Embryonic facial prominence (tissue), 1 donor: ENCODE results near the gene RTF1.

Source experiments
- DNase-seq: peaks from one replicate; pipeline ENCODE4 v3.0.0-alpha.2; 2016; ENCODE audit errors: extremely low spot score

RTF1 gene

DNA sequence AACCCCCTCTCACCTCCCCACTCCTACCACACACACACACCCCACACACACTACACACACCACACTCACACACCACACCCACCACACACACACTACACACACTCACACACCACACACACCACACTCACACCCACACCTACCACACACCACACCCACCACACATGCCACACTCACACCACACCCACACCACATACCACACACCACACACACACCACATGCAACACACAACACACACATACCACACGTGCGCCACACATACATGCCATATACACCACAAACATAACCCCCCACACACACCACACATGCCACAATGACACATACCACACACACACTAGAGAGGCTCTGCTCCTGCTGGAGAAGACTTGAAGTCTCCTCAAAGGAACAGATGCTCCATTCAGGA, 70.9 kb downstream of the RTF1 start:
- no peak for DNase-seq

DNA sequence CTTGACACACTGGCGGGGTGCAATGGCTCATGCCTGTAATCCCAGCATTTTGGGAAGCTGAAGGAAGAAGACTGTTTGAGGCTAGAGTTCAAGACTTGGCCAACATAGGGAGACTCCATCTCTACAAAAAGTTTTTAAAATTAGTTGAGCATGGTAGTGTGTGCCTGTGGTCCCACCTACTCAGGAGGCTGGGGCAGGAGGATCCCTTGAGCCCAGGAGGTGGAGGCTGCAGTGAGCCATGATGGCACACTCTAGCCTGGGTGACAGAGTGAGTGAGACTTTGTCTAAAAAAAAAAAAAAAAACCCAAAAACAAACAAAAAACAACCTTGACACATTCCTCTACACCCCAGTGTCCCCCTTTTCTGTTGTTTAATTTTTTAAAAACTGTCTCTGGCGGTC, 72.7 kb downstream of the RTF1 start:
- DNase-seq = no peak

DNA sequence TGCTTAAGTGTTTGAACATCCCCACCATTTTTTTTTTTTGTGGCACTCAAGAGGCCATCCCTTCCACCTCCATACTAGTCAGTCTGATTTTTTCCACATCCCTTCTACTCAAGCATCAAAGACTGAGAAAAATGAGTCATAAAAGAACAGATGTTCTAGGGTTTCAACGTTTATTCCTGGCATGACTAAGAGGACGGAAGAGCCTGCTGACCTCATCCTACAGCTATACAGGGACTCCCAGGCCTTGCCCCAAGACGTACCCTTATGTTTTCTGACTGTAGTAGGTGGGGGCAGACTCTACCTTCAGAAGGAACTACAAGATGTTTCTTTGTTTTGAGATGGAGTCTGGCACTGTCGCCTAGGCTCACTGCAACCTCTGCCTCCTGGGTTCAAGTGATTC, 73.5 kb downstream of the RTF1 start:
- DNase-seq = no peak

DNA sequence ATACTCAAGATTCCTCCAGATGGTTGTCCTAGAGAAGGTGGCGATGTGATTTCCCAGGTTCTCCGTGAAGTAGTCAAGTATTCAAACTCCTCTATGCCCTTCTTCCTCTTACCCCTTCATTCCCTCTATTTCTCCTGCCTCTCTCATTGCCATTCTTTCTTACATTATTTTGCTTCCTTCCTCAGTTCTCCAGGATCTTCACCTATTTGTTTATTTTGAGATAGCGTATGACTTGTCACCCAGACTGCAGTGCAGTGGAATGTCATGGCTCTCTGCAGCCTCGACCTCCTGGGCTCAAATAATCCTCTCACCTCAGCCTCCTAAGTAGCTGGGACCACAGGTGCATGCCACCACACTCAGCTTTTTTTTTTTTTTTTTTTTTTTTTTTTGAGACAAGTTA, 75.0 kb downstream of the RTF1 start:
- no peak for DNase-seq

DNA sequence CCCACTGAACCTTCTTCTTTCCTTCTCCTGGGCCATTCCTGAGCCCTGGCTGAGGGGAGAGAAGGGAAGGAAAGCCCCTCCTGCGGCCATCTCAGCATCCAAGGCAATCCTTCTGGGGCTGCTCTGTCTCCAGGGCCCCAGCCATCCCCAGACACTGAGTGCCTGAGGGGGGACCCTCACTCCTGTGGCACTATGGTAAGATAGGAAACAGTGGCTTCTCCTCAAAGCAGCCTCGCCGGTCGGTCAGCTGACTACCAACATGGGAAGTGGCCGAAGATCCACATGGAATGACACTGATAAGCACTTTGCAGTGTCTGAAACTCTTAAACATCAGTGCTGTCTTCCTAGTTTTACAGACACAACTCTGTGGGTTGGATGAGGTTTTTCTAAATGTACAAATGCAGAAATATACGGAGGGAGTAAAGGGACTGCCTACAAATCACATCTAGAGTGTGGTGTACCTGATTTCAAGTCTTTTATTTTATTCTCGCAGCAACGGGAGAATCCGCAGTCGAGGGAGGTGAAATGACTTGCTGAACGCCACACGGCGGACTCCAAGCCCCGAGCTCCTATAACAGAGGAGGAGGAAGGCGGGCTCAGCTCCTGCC, 75.8 kb downstream of the RTF1 start:
- DNase-seq = no peak

DNA sequence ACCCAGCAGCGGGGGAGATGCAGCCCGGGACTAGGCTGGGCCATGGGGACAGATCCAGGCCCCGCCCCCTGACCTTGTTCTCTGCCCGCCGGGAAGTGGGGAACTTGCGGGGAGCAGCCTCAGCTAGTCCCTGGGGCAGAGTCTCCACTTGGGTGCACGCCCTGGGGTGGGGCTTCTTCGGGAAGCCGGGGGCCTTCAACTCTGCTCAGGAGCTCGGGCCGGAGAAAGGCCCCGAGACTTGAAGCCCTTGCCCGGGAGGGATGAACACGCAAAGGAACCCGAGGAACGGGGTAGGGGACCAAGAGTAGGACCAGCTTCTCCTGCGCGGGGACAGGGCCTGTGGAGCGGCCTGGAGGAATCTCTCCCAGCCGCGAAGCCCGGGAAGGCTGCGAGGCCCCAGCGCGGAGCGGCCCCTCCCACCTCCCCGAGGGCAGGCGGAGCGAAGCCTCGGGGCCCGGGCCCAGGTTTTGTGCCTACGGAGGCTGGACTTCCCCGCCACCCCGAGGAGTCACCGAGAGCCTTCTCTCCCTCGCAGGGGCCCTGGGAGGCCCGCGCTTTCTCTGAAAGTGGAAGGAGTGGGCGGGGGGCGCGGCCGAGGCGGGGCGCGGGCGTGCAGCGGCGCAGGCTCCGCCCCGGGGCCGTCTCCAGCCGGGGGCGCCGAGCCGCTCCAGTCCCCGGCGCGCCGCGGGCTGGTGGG, 76.5 kb downstream of the RTF1 start, which contains the start of gene ITPKA:
TSS of gene ITPKA (plus strand) at position 670 of the 697 bp plus-strand sequence. CDS start 54 bp downstream, outside the sequence.
- no peak for DNase-seq

DNA sequence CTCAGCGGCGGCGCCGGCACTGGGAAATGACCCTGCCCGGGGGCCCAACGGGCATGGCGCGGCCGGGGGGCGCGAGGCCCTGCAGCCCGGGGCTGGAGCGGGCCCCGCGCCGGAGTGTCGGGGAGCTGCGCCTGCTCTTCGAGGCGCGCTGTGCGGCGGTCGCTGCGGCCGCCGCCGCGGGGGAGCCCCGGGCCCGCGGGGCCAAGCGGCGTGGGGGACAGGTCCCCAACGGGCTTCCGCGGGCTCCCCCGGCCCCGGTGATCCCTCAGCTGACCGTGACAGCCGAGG, 77.0 kb downstream of the RTF1 start:
- no peak for DNase-seq

DNA sequence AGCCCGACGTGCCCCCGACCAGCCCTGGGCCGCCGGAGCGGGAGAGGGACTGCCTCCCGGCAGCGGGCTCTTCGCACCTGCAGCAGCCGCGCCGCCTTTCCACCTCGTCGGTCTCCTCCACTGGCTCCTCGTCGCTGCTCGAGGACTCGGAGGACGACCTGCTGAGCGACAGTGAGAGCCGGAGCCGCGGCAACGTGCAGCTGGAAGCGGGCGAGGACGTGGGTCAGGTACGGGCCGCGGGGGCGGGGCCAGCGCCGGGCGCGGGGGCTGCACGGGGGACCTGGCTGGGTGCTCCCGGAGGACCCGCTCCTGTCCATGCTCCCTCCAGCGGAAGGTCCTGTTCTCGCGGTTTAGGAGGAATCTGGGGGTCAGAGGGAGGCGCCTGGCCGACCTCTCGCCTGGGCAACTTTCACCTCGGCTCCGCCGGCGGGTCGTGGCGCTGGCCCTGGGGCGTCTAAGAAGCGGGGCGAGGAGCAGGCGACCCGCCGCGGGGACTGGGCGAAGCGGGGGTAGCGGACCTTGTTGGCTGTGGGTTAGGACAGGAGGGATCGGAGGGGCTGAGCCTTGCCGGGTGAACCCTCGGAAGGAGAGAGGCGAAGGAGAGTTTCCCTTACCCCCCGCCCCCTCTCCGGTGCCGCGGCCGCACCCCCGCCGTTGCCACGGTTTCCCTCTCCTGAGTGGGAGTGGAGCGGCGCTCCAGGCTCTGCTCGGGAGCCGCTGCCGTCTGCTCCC, 77.5 kb downstream of the RTF1 start:
- no peak for DNase-seq

DNA sequence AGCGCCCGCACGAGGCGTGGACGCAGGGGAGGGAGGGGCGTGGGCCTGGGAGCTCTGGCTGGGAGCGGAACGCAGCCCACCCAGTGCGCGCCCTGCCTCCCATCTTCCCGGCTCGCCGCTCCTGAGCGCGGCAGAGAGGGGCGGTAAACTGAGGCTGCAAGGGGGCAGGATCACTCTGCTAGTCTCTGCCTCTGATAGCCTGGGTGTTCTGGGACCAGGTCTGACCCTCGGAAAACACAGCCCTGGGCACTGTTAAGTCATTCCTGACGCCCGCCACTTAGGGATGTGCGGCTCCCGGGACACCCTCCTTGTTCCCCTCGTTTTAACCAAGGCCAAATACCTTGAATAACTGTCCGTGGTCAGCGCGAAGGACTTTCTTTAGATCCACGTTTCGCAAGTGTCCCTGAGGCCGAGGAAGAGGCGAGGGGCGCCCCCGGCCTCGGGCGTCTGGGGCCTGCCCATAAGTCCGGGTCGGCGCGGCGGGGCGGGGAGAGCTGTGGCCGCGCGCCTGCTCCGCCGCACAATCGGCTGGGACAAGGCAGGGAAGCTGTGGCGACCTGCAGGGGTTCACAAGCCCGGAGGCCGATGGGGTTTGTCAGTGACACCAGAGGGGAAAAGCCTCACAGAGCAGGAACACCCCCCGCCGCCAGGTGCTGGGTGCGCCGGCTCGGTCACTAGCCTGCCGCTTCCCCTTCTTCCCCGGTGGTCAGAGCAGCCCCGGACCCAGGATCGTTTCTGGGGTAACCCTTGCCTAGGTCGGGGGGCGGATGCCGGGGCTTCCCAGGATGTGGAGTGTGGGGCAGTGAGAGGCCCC, 78.2 kb downstream of the RTF1 start:
- no peak for DNase-seq

DNA sequence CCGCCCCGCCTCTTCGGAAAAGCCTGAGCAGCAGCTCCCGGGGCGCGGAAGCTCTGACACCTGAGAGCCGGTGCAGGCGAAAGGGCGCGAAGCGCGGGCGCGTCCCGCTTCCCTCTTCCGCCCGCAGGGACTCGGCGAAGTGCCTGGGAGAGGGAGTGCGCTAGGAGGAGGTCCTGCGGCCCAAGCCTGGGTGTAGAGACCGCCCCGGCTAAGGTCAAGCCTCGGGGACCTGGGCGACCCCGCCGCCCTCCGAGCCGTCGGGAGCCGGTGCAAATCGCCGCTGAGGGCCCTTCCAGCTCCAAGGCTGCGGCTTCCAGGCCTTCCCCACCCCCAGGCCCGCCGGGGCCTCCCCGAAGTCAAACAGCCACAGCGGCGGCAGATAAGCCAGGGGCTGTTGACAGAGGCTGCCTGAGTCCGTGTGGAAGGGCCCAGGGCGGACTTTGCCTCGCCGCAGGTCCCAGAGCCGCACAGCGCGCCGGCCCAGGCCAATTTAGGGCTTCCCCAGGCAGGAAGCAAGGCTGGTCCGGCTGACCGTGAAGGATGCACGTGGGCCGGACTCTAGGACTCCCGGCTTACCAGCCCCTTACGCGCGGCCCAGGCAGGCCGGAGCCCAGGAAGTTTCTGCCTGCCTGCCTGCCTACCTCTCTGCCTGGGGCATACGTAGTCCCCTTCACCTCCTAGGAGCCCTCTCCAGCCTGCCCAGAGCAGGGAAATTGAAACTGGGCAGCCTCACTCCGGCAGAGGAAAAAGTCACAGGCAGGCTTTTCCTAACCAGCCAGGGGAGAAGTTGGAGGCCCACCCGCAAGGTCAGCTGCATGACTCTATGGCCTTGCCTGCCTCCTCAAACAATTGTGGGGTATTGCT, 79.1 kb downstream of the RTF1 start:
- no peak for DNase-seq

DNA sequence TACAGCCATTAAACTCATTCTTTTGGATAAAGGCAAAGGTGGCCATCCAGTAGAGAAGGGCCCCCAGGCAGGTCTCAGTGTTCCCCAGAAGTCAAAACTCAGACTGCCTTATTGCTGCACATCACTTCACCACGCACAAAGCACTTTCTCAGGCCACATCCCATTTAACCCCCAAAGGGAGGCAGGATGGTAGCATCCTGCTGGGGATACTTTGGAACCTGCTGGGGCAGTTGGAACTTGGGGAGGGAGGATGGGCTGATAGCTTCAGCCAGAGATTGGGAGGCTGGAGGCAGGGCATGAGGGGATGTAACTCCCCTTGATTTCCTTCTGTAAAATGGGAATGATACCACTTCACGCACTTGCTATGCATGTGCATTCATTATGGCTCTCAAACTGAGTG, 81.8 kb downstream of the RTF1 start:
- no peak for DNase-seq

DNA sequence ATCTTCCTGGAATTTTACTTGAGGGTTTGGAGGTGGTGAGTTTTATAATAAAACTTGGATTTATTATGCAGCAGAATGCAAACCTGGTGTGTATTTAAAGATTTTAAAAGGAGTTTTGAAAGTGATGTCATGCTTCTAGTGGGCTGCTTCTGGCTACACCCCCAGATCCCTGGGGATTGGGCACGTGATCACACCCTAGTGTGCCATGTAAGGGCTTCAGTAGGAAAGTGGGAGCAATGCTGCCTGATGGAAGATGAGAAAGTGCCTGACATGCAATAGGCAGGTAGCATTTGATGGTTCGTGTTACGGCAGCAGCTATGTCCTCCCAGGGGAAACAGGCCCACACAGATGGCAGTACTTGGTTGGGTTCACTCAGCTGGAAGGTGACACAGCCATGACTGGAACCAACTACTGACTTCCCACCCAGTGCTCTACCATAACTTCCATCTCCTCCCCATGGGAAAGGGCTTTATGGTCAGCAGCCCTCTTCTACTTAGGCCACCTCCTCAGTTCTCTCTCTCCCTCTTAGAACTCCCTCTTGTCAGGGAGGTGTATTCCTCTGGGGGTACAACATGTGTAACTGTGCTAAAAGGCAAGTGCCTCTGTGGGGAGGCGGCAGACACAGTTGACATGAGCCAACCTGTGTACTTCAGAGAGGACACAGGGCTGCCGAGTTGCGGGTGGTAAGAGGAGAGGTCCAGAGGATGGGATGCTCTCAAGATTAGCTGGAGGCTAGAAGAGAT, 82.4 kb downstream of the RTF1 start:
- DNase-seq = no peak

DNA sequence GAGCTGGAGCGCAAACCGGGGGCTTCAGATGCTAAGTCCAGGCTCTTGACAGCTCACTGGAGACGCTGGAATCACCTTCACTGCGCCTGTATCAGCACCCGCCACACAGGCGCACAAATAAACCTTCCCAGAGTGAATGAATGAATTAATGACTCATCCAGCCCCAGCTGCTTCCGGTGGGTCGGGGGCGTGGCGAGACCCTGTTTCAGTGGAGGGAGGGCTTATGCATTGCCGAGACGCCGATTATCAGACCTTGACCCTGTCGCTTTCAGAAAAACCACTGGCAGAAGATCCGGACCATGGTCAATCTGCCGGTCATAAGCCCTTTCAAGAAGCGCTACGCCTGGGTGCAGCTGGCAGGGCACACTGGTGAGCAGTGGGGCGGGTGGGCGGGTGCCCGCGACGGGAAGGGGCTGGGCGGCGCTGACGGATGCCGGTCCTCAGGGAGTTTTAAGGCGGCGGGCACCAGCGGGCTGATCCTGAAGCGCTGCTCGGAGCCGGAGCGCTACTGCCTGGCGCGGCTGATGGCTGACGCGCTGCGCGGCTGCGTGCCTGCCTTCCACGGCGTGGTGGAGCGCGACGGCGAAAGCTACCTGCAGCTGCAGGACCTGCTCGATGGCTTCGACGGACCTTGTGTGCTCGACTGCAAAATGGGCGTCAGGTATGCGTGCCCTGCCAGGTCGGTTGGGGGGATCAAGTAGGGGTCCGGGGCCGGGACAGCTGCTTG, 84.5 kb downstream of the RTF1 start:
- no peak for DNase-seq

DNA sequence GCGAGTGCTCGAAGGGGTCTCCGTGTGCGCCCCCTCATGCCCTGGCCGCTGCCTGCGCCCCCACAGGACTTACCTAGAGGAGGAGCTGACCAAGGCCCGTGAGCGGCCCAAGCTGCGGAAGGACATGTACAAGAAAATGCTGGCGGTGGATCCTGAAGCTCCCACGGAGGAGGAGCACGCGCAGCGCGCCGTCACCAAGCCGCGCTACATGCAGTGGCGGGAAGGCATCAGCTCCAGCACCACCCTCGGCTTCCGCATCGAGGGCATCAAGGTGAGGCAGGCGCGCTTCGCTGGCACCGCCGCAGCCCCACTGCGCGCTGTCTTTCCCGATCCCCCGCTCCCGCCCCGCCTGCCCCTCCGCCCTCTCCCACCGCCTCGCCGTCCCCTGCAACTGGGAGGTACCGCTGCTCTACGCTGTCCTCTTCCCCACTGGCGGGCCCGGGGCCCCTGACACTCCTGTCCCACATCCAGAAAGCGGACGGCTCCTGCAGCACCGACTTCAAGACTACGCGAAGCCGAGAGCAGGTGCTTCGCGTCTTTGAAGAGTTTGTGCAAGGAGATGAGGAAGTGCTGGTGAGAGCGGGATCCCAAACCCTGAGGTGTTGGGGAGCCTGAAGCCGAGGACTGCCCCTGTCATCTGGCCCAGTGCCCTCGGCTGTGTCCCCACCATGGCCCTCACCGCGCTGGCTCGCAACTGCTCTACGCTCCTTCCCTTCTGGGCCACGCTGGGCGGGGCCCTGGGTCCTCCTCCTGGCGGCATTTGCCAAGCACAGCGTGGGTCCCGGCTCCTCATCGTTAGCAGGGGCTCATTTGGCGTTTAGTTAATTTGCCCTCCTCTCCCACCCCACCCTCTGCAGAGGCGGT, 85.3 kb downstream of the RTF1 start:
- DNase-seq = no peak

DNA sequence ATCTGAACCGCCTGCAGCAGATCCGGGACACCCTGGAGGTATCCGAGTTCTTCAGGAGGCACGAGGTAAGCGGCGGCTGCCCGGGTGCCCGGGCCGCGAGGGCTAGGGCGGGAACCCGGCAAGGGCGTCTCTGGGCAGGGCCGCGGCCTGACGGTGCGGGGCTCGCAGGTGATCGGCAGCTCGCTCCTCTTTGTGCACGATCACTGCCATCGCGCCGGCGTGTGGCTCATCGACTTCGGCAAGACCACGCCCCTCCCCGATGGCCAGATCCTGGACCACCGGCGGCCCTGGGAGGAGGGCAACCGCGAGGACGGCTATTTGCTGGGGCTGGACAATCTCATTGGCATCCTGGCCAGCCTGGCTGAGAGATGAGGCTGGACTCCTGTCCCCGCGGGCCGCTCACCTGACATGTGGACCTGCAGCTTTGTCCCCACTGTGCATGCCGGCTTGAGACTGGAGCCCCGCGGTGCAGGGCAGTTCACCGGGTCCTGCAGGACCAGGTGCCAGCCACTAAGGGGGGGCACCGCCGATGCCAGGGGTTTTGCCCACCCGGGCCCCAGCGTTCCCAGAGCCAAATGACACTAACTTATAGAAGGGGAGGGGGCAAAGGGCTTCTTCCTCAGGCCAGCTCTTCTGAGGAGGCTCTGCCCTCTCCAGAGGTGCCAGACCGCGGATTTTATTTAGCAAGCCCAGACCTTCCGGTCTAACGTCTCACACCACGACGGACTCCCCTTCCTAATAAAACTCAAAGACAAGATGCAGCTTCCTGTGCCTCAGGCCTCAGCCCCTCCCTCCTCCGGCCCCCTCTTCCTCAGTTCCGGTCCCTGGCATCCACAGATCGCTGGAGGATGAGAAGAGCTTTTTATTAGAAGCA, 86.1 kb downstream of the RTF1 start:
- peak; percentile 51 for DNase-seq

DNA sequence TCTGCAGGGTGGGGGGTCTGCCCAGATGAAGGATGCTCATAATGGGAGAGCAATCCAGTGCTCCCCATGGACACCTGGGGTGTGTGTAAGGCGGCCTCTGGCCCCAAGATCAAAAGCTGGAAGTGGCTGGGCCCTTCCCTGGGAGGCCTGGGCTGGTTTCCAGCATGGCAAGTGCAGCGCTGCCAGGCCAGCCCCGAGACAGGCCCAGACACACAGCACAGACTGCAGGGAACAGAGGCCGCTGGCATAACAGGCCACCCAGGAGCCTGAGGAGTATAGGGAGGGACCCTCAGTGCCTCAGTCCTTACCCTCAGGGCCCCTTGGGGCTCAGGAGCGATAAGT, 86.7 kb downstream of the RTF1 start:
- no peak for DNase-seq

DNA sequence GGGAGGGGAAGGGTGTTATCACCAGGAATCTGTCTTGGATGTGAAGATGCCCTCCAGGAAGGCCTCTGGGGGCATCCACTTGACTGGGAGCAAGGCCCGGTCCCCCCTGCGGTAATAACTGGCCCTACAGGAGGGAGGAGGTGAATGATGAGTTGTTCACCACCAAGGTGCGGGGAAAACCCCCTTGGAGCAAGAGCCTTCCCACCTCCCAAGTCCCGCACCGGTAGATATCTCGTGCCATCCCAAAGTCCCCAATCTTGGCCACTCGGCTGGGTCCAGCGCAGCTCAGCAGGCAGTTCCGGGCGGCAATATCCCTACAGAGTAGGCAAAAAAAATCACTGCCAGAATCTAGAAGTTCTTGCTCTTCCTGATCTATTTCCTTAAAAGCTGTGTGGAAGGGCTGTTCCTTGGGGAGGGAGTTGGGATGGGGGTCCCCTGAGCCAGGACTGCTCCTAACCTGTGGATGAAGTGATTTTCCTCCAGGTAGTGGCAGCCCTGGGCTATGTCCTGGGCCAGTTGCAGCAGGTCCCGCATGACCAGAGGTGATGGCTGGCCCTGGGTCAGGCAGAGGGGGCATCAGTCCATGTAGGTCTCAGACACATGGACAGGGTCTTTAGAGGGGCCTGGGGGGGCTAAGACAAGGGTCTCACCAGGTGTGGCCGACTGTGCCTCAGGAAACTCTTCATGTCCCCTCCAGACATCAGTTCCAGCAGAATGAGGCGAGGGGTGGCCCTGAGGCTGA, 88.0 kb downstream of the RTF1 start:
- DNase-seq = no peak

DNA sequence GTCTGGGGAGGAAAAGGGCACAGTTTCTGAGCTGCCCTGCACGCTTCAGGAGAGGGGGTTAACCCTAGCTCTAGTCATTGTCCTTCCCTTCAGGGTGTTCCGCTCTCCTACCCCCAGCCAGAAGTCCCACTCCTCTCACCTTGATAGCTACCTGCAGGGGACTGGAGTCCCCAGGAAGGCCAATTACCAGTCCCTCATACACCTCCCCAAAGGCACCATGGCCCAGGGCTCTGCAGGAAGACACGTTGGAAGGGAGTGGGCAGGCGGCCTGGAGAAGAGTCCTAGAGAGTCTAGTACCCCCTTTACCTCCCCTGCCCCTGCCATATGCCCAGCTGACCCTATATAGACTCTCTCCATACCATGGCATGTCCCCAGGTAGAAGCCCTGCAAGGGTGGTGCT, 88.9 kb downstream of the RTF1 start:
- no peak for DNase-seq
